Measurements from ENCODE around the gene RASSF8. TPM values are rescaled to one million over a fixed set of nuclear protein-coding genes. Genes with fewer than 3 reads are reported as not detected.

RASSF8 gene
- total and polyA plus RNA-seq, 2 of the 8 experiments (the other 6 are each of a cell fraction or from before 2014, with no cell fraction given): 6.4 to 46.7 TPM

GRCh38 chr12:26122061-26122680 lies 163.7 kb downstream of the RASSF8 start (continued):
- peak; percentile 86 for TF ChIP-seq EZH2 (IDR thresholded peaks at IDR 0.05; ENCODE audit: low read depth, low read length, severe bottlenecking)
